ENCODE measurements around the gene CNOT8.

CNOT8 gene

GRCh38 chr5:154836225-154836624 is 22.2 kb upstream of the CNOT8 start:
- no peak for DNase-seq

DNA sequence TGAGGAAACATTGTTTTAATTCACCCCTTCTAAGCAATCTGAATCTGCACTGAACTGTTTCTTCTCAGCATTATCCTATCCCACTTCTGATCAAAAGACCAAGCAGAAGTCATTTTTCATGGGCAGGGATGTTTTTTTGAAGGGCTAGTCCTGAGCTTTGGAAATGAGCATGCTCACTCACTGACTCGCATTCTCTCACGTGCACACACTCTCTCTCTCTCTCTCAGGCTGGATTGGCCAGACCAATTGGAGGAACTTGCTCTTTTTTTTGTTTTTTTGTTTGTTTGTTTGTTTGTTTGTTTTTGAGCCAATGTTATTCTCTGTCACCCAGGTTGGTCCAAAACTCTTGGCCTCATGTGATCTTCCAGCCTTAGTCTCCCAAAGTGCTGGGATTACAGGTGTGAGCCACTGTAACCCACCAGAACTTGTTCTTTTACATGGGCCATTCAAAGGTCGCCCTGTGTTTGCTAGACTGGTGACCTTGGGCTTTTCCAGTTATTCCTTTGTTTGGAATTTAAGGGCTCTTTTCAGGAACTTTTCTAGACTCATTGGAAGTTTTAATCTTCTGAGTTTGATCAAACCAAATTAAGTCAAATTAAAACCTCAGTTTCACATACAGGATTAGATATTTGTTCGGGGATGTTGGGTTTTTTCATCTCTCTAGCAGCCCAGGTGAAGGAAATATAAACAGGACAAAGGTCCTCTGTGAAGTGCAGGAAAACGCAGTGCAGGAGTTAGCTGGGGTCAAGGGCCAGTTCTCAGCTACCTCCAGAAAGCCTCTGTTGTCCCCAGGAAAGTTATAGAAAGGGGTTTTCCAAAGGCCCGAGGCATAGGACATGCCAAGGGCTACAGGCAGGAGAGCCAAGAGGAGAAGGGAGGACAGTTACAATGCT is 21.2 kb upstream of the CNOT8 start:
- no peak for DNase-seq

- no peak for DNase-seq
Measured at GRCh38 chr5:154840435-154841272, 17.8 kb upstream of the CNOT8 start.

- no peak for DNase-seq
Measured at GRCh38 chr5:154841273-154841661, 17.2 kb upstream of the CNOT8 start.

- no peak for DNase-seq
Measured at GRCh38 chr5:154842689-154843530, 15.5 kb upstream of the CNOT8 start.

GRCh38 chr5:154844809-154845208 is 13.6 kb upstream of the CNOT8 start:
- no peak for DNase-seq

- DNase-seq, result no peak
Measured at GRCh38 chr5:154849264-154849785, 9.1 kb upstream of the CNOT8 start.

- no peak for DNase-seq
Measured at GRCh38 chr5:154849791-154850201, 8.6 kb upstream of the CNOT8 start.

DNA sequence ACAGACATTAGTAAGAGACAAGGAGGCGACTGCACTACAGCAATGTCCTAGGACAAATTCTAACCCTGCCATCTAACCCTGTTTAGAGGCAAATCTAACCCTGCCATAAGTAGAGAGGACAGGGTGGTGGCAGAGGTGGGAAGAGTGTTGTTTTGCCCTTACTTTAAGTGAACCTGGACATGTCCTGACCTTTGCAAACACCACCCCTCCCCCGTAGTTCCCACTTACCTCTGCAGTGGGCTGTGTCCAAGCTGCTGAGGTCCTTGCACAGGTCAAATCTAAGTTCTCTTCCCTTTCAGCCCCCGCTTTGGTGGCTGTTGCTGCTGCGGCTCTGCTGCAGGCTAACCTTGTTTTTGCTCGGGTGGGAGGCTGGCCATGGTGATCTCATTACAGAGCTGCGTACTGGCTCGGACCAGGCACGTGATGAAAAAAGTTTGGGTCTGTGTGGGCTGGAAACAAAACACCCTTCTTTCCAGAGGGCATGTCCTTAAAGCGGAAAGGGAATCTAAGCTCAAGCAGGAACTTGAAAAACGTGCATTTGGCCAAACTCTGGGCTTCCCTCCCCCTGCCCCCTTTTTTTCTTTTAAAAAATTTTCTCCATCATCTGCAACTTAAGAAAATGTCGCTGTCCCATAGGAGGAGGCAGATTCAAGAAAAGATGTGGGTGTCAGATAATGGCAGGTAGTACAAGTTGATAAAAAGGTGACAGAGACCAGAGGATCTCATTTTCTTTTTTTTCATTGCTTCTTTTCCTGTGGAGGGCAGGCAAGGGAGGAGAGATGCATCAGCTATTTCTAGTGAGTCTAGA is 8.0 kb upstream of the CNOT8 start, which contains the start of gene FAXDC2:
FAXDC2 (minus strand) TSS at position 349 of the 808 bp plus-strand sequence. CDS start 12,425 bp downstream, outside the sequence.
- DNase-seq, result no peak

- DNase-seq, result no peak
Measured at GRCh38 chr5:154851351-154851750, 7.1 kb upstream of the CNOT8 start.

DNA sequence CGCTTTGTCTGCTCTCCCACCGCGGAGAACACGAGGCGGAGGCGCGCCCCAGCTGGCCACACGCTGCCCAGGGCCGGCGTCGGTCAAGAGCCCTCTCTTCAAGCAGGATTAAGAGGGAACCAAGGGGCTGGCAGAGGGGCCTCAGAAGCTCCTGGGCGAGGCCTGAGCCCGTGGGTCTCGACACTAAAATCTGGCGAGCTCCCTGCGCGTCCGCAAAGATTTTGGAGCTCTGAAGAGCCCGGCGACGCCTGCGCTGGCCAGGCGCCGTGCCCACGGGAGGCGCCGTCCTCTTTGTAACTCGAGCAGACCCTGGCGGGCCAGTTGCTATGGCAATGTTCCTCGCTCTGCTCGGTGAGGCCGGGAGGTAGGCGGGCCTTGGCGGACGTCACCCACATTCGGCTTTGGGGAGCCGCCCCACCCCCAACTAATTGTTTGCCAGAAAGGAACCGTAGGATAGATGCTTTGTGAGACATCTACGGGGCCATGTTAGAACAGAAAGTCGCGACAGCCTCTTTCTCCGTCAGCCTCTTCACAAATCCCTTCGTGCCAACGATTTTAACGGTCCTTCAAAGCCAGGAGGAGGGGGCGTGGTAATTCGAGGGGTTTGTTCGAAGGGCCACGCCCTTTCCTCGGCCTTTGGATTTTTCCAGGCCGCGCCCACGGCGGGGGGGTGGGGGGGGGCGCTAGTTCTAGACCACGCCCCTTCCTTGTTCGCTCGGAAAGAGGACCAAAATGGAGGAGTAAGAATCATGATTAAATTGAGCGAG is 714 bp upstream of the CNOT8 start:
- DNase-seq, result peak; percentile 93

- DNase-seq, result no peak
Measured at GRCh38 chr5:154858972-154859871, 795 bp downstream of the CNOT8 start.

DNA sequence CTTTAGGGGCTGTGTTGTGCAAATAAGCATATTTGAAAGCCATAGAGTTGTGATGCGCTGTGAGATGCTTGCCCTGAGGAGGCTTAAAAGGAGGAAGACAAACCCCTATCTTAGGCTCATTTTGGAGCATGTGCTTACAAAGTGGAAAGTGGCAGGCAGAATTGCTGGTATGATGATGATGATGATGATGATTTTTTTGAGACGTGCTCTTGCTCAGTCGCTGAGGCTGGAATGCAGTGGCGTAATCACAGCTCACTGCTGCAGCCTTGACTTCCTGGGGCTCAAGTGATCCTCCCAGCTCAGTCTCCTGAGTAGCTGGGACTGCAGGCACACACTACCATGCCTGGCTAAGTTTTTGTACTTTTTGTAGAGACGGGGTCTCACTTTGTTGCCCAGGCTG is 1.7 kb downstream of the CNOT8 start:
- DNase-seq, result no peak

- DNase-seq, result no peak
Measured at GRCh38 chr5:154860765-154861164, 2.3 kb downstream of the CNOT8 start.

DNA sequence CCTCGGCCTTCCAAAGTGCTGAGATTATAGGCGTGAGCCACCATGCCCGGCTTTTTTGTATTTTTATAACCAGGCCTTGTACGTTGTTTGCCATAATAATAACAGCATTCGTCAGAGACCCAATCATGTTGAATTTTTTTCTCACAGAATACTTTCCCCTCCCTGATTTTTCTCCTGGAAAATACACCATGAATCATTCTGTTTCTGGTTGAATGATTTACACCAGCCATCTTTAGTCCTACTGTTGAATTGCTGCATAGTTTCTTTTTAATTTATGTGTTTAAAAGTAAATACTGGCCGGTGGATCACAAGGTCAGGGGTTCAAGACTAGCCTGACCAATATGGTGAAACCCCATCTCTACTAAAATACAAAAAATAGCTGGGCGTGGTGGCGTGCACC is 3.5 kb downstream of the CNOT8 start:
- no peak for DNase-seq

- DNase-seq, result no peak
Measured at GRCh38 chr5:154862766-154863165, 4.3 kb downstream of the CNOT8 start.

GRCh38 chr5:154863291-154864080 is 5.1 kb downstream of the CNOT8 start:
- no peak for DNase-seq

DNA sequence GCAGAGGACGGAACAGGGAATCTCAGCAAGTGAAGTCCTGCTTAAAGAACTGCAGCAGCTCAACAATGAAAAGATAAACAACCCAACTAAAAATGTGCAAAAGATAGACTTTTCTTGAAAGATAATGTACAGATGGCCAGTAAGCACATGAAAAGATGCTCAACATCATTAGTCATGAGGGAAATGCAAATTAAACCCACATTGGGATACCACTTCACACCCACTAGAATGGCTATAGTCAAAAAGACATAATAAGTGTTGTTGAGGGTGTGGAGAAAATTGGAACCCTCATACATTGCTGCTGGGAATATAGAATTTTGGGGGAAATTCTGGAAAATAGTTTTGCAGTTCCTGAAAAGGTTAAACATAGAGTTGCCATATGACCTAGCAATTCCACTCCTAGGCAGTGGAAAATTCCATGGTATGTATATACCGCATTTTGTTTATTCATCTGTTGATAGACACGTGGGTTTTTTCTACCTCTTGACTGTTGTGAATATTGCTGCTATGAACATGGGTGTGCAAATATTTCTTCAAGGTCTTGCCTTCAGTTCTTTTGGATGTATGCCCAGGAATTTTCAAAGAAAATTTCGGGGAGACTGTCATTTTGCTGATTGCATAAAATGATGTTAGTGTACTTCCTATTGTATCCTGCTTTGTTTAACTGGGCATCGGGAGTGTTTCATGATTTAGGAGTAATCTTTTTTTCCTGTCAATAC is 7.2 kb downstream of the CNOT8 start:
- DNase-seq, result no peak
